HG03575 (cell line): Measurements from ENCODE around the gene LDB2.

Experiments used
- ATAC-seq: cut with Tn5 transposase; IDR thresholded peaks from one replicate; pipeline ENCODE4 v1.9.1; 2021; ENCODE audit not compliant: unreplicated experiment, insufficient number of reproducible peaks, low FRiP score; ENCODE audit errors: extremely low read depth

The LDB2 gene

GRCh38 chr4:16733509-16733908 is 164.9 kb downstream of the LDB2 start:
- no peak for ATAC-seq

- ATAC-seq = no peak
Observed at GRCh38 chr4:16732741-16733140, 165.7 kb downstream of the LDB2 start.

- no peak for ATAC-seq
Observed at GRCh38 chr4:16731776-16732380, 166.6 kb downstream of the LDB2 start.

GRCh38 chr4:16730522-16731205 is 167.8 kb downstream of the LDB2 start:
- no peak for ATAC-seq

GRCh38 chr4:16729336-16729735 is 169.1 kb downstream of the LDB2 start:
- ATAC-seq = no peak

- no peak for ATAC-seq
Observed at GRCh38 chr4:16728849-16729248, 169.6 kb downstream of the LDB2 start.

- ATAC-seq = no peak
Observed at GRCh38 chr4:16728111-16728510, 170.3 kb downstream of the LDB2 start.

- no peak for ATAC-seq
Observed at GRCh38 chr4:16727218-16727617, 171.2 kb downstream of the LDB2 start.

- no peak for ATAC-seq
Observed at GRCh38 chr4:16726368-16727050, 171.9 kb downstream of the LDB2 start.

GRCh38 chr4:16725252-16725651 is 173.2 kb downstream of the LDB2 start:
- no peak for ATAC-seq

- no peak for ATAC-seq
Observed at GRCh38 chr4:16722416-16722815, 176.0 kb downstream of the LDB2 start.

GRCh38 chr4:16721613-16722291 is 176.7 kb downstream of the LDB2 start:
- no peak for ATAC-seq

GRCh38 chr4:16720761-16721160 is 177.7 kb downstream of the LDB2 start:
- no peak for ATAC-seq

GRCh38 chr4:16717266-16717970 is 181.0 kb downstream of the LDB2 start:
- no peak for ATAC-seq

- ATAC-seq = no peak
Observed at GRCh38 chr4:16715482-16715881, 183.0 kb downstream of the LDB2 start.

GRCh38 chr4:16714191-16714590 is 184.3 kb downstream of the LDB2 start:
- ATAC-seq = no peak

GRCh38 chr4:16713696-16714095 is 184.7 kb downstream of the LDB2 start:
- ATAC-seq = no peak

GRCh38 chr4:16713271-16713670 is 185.2 kb downstream of the LDB2 start:
- no peak for ATAC-seq

GRCh38 chr4:16710198-16710597 is 188.2 kb downstream of the LDB2 start:
- no peak for ATAC-seq
